Amniotic epithelial cell (primary cell): ENCODE results near the gene REG1B.

Source experiments
- DNase-seq: peaks from one replicate; pipeline ENCODE4 v3.0.0-alpha.2; 2010; ENCODE audit warnings: low read depth

The REG1B gene

DNA sequence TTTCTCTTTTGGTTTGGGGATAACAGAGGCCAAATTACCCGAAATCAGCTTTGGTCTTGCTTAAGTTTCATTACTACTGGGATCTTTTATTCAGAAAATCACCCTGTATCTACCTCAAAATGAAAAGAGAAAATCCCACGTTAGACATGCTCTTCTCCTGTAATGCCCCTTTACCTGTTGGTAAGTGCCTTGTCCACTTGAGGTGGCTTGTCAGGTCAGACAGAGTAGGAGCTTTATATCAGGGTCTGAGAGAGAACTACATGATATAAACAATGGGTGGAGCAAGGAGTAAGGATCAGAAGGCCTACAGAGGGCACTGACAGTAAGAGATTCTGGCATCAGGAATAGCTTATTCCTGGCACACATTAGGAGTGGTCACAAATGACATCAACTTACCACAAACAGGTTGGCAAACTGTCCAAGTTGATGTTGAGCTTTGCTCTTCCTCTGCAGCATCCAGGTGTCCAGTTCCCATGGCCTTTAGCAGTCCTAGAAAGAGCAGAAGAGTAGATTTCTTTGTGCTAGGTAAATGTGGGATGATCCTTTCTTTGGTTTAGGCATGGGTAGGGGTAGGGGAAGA is at the start of gene REG1B:
TSS of gene REG1B (minus strand) at position 209 of the 580 bp plus-strand sequence. CDS start 381 bp downstream, outside the sequence.
- DNase-seq, result no peak

DNA sequence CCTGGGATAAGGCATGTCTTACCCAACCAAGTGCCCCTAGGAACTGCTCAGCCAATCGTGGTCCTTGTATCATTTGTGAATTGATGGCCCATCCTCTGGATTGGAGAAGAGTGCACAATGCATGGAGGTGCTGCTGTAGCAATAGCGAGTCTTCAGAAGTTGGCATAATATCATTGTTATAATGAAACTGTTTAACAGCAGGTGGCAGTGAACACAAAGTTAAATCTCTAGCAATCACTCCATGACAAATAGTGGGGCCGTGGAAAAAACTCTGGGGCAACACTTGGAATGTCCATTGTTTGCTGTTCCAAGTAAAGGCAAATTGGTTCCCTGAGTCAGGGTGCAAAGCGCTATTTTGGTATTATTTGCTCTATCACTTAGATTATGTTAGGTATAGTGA is 43.9 kb upstream of the REG1B start:
- no peak for DNase-seq

DNA sequence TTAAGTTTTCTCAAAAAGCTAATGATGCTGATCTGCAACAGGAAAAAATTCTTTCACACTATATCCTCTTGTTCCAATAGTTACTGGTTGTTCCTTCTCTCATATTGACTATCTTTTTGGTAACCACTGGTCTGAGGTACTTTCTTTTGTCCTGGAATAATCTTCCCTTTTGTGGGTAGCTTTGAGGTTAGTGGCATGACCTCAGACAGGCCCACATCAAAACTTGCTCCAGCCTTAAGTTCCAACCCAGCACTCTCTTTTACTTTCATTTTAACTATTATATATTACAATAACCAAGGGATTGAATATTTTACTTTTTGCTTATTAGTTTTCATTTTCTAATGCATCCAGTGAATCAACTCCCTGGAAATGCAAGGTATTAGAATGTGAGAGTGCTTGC is 42.0 kb upstream of the REG1B start:
- no peak for DNase-seq

- DNase-seq, result no peak
Observed at GRCh38 chr2:79129260-79129659, 41.5 kb upstream of the REG1B start.

DNA sequence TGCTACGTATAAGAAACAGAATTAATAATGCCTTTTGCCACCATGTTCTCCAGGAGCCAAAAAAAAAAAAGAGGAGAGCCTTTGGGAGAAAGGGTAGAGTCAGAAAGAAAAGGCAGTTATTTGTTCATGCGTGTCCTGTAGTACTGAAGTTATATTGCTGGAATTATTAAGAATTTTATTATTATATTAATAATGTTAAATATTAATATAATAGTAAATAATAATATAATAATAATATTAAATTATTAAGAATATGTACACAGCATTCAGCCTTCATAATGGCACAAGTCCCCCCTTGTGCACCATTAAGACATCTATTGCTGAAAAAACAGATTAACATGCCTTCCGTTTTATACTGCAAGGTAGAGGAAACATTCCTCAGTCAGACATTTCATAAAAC is 40.6 kb upstream of the REG1B start:
- no peak for DNase-seq

DNA sequence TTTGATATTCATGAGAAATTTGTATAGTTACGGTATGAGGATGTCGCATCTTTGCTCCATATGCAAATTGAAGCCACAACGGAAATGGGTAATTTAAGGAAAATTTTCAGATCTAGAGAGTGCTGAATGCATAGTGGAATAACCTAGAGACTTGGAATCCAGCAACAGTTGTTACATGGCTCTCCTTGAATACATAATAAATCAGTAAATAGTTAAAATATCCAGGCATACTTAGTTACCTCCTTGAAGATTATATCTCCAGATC is 37.9 kb upstream of the REG1B start:
- DNase-seq, result no peak

- DNase-seq, result no peak
Observed at GRCh38 chr2:79124907-79125720, 37.3 kb upstream of the REG1B start.

DNA sequence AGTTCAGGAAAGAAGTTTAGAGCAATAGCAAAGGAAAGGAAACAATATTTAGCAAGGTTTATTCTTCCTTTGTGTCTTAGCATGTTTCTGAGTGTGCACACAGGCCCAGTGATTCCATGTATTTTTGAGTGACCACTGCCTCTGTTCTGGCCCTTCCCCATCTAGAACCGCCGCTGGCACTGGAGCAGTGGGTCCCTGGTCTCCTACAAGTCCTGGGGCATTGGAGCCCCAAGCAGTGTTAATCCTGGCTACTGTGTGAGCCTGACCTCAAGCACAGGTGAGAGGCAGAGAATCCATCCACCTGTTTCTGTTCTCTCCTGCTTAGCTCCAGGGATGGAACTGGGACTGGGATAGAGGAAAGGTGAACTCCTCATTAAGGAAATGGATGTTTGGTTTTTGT is 34.9 kb upstream of the REG1B start:
- DNase-seq, result no peak

DNA sequence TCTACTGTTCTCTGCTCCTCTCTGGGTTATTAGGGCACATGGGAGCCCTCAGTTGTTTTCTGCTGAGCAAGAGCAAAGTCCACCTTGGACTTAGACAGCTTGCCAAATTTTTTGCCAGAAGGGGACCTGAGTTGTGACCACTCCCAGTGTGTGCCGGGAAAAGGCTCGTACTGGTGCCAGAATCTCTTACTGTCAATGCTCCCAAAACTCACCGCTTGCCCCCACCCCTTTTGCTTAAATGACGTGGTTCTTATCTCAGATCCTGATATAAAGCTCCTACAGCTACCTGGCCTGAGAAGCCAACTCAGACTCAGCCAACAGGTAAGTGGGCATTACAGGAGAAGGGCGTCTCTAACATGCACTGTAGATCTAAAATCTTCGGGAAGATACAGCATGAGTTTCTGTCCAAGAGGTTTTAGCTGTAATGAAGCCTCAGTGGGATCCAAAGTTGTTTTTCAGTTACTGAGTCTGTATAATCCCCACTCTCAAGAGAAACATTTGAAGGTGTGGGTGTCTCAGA is 32.5 kb upstream of the REG1B start, which contains the start of gene REG1A:
TSS of gene REG1A (plus strand) at position 295 of the 520 bp plus-strand sequence. CDS start 374 bp downstream, outside the sequence.
- no peak for DNase-seq

DNA sequence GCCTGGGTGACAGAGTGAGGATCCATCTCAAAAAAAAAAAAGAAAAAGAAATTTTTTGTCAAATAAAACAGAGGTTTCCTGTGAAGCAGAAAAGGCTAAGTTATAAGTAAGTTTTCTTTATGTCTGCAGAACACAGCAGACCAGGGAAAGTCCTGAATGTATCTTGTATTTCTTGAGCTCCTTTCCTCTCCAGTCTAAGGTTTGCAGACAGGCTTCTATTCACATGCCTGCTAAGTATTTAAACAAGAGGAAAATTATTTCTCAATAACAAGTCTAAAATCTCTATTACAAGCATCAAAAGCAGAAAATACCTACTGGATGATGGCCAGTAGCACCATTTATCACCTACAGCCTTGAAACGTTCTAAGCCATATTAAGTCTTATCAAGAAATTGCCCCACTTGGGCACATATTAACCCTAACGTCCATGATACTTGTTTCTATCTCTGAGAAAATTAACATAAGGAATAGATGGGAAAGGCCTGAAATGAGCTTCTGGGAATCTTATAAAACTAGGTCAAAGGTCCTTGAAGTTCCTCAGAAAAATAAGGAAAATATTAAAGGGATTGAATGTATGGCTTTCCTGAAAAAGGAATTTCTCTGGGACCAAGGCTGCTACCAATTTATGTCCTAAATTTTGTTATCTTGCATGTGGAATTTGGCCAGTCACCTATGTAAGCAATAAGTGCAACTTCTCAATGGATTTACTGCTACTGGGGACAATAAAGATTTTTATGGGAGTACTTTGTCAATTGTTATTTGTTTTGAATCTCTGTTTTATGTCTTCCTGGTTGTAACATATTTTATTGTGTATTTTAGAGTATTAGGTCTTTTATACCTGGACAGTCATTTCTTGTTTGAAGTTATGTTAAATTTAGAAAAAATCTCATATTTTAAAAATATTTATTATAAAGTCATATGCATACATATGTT is 29.5 kb upstream of the REG1B start:
- no peak for DNase-seq

DNA sequence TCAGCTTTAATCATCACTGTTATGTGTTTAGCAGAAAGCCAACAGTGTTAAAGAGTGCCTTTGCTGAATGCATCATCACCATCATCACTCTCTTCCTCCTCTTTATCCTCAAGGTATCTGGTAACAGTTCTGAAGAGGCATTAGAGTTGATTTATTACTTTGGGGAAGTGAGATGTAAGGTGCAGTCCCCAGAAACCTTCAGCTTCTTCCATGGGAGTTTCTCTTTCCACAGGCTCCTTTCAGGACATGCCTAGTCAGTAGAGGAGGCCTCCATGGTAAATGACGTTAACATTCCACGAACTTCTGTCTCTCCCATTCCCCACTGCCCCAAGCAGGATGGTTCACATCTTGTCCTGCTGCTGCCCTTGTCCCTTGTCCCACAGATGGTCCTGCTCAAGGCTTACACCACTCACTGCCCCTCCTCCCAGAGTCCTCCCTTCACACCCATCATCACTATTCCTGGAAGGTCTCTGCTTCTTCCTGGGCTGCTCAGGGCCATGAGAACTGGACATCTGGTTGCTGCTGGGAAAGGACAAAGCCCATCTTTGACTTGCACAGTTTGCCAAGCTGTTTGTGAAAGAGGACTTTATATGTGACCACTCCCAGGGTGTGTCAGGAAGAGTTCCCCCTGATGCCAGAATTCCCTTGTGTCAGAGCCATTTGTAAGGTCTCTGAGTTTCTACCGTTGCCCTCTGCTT is 27.2 kb upstream of the REG1B start:
- DNase-seq, result no peak

- no peak for DNase-seq
Observed at GRCh38 chr2:79112269-79112668, 24.5 kb upstream of the REG1B start.

GRCh38 chr2:79105259-79105658 is 17.5 kb upstream of the REG1B start:
- DNase-seq, result no peak

GRCh38 chr2:79103214-79103613 is 15.4 kb upstream of the REG1B start:
- DNase-seq, result no peak

GRCh38 chr2:79101024-79101423 is 13.2 kb upstream of the REG1B start:
- DNase-seq, result no peak

DNA sequence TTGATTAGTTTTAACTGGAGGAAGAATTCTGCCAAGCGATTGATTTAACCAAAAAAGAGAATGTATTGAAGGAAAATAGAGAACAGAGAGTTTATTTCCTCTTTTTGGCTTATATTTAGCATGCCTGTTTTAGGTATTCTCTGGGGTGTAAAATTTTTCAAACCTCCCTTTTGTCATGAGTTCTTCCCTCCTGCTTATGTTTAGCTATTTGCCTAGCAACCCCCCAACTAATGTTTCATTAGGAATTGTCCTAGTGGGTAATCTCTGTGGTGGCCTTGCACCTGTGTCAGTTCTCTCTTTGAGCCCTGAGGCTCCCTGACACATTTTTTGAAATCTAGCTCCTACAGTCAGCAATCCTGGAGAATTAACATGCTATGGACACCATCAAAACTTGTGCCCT is 12.5 kb upstream of the REG1B start:
- DNase-seq, result no peak

- DNase-seq, result no peak
Observed at GRCh38 chr2:79099140-79099686, 11.4 kb upstream of the REG1B start.

- DNase-seq, result no peak
Observed at GRCh38 chr2:79097843-79098242, 10.1 kb upstream of the REG1B start.

- no peak for DNase-seq
Observed at GRCh38 chr2:79090693-79091092, 2.9 kb upstream of the REG1B start.

- no peak for DNase-seq
Observed at GRCh38 chr2:79086255-79086654, 1.5 kb downstream of the REG1B start.

DNA sequence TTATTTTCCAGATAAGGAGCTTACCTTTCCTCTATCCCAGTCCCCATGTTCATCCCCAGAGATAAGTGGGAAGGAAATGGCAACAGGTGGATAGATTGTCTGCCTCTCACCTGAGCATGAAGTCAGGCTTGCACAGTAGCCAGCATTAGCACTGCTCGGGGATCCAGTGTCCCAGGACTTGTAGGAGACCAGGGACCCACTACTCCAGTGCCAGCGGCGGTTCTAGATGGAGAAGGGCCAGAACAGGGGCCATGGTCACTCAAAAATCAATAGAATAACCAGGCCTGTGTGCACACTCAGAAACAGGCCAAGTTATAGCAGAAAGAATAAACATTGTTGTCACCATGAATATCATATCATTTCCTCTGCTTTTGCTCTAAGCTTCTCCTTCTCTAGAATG is 2.4 kb downstream of the REG1B start:
- no peak for DNase-seq
